ENCODE results near the gene DAZAP1.

DAZAP1 gene

DNA sequence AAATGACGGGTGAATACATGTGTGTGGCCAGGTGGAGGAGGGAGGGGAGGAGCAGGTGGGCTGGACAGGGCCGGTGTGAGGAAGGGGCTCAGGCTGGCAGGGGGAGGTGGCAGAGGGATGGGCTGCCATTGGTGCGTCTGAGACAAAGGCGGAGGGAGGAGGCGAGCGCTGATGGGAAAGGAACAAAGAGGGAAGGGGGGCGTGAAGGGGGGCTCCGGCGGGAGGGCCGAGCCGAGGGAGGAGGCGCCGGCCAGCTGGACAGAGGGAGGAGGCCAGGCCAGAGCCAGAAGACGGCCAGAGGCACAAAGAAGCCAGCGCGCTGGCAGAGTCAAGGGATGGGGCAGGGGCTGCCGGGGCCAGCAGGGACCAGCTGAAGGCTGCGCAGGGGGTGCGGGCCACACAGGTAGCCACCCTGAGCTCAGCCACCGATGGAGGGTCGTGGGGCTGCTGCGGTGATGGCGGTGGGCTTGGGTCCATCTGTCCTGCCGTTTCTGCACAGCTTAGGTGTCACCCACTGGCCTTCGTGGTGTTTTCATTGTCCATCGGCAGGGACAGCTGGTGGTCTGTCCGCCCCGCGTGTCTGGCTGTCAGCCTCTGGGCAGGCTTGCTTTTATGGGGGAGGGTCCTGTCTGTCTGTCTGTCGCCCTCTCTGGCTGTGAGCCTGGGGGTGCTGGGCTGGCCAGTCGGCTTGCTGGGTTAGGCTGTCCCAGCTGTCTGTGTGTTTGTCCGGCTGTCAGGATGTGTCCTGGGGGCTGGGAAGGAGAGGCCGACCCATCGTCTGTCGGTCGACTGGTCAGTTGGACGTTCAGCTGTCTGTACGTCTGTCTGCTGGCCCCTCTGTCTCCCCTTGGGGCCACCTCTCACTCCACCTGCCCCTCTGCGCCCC is 44.8 kb downstream of the DAZAP1 start:
- Histone ChIP-seq H3K27me3 (no peaks in the 10 kb centered on the region), H3K4me1 (peaks cover 21% of the 10 kb centered on the region), H3K4me3 (ENCODE audit: low read depth, low read length) (no peak overlapping the region), H3K9me3 (no peaks in the 10 kb centered on the region), H3K36me3 (peaks cover 12% of the 10 kb centered on the region)
- TF ChIP-seq, protein P1, sequence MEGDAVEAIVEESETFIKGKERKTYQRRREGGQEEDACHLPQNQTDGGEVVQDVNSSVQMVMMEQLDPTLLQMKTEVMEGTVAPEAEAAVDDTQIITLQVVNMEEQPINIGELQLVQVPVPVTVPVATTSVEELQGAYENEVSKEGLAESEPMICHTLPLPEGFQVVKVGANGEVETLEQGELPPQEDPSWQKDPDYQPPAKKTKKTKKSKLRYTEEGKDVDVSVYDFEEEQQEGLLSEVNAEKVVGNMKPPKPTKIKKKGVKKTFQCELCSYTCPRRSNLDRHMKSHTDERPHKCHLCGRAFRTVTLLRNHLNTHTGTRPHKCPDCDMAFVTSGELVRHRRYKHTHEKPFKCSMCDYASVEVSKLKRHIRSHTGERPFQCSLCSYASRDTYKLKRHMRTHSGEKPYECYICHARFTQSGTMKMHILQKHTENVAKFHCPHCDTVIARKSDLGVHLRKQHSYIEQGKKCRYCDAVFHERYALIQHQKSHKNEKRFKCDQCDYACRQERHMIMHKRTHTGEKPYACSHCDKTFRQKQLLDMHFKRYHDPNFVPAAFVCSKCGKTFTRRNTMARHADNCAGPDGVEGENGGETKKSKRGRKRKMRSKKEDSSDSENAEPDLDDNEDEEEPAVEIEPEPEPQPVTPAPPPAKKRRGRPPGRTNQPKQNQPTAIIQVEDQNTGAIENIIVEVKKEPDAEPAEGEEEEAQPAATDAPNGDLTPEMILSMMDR (IDR thresholded peaks at IDR 0.05; ENCODE audit: low read depth, low read length) = no peak
- no peak for DNase-seq

DNA sequence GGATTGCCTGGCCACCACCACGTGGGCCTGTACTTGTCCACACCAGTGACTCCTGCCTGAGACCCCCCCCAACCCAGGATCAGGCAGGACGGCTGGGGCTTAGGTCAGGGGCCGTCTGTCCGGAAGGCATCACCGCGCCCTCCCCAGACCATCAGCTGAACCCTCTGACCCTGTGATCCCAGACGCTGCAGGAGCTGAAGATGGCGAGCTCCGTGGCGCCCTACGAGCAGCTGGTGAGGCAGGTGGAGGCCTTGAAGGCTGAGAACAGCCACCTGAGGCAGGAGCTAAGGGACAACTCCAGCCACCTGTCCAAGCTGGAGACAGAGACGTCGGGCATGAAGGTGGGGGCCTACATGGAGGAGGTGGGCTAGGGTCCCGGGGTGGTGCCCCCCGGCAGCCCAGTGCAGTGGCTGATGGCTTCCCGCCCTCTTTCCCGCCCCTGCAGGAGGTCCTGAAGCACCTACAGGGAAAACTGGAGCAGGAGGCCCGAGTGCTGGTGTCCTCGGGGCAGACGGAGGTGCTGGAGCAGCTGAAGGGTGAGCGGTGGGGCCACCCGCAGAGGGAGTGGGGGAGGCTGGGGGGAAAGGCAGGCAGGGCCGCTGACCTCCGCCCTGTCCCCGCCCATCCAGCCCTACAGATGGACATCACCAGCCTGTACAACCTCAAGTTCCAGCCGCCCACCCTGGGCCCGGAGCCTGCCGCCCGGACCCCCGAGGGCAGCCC is 45.6 kb downstream of the DAZAP1 start:
- TF ChIP-seq, protein P1 (IDR thresholded peaks at IDR 0.05; ENCODE audit: low read depth, low read length) = no peak
- Histone ChIP-seq H3K27me3 (no peaks in the 10 kb centered on the region), H3K4me3 (ENCODE audit: low read depth, low read length) (peak overlapping the region; percentile 20; the same call in 1 of the 2 replicates)

DNA sequence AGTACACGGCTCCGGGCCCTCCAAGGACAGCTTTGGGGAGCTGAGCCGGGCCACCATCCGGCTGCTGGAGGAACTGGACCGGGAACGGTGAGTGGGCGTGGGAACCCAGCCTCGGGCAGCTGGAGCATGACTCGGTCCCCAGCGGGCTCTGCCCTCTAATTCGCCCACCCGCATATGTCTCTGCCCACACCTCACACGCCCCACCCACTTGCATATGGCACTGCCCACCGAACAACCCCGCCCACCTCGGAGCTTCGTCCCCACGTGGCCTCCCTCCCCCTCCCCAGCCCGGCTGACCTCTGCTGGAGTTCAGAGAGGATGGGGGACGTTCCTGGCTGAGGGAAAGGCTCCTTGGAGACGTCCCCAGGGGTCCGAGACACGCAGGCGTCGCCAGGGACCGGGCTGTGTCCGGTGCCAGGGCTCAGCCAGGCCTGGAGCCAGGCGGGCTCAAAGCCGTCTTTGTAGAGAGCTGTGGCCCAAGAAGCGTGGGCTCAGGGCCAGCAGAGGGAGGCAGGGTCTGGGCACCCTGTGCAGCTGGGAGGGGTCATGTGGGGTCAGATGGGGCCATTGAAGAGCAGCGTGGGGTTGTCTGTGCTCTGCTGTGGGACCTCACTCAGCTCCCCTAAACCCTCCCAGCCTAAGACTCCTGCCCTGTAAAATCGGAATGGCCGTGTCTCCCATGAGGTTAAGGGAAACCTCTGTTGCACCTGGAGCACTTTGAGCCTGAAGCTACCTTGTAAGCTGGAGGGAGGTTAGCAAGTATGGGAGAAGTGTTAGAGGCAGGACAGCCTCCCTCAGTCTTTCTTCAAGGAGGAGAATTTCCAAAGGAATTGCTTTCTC is 46.4 kb downstream of the DAZAP1 start:
- peaks cover 12% of the 10 kb centered on the region for H3K36me3 ChIP-seq
- H3K9me3 ChIP-seq = no peaks in the 10 kb centered on the region
- peak overlapping the region; percentile 20; the same call in 1 of the 2 replicates for H3K4me3 ChIP-seq (ENCODE audit: low read depth, low read length)
- DNase-seq = peak; percentile 89
- TF ChIP-seq, protein P1 (IDR thresholded peaks at IDR 0.05; ENCODE audit: low read depth, low read length) = peak; percentile 9; the same call in 1 of the 2 replicates
- H3K4me1 ChIP-seq = peaks cover 21% of the 10 kb centered on the region
- no peaks in the 10 kb centered on the region for H3K27me3 ChIP-seq

More for the DNA sequence above, 45.6 kb downstream of the DAZAP1 start:
- DNase-seq = no peak
- peaks cover 21% of the 10 kb centered on the region for H3K4me1 ChIP-seq
- no peaks in the 10 kb centered on the region for H3K9me3 ChIP-seq
- peaks cover 12% of the 10 kb centered on the region for H3K36me3 ChIP-seq

DNA sequence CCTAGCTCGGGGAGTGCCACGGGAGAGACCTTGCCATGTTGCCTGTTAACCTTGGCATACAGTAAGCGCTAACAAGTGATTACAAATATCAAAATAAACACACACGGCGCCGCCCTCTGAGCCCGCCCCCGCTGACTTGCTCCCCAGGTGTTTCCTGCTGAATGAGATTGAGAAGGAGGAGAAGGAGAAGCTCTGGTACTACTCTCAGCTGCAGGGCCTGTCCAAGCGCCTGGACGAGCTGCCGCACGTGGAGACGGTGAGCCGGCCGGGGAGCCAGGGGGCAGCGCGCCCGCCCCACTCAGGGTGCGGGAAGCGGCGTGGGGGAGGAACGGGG is 47.6 kb downstream of the DAZAP1 start:
- DNase-seq = no peak
- H3K36me3 ChIP-seq = peaks cover 21% of the 10 kb centered on the region
- H3K4me1 ChIP-seq = peaks cover 15% of the 10 kb centered on the region
- H3K9me3 ChIP-seq = no peaks in the 10 kb centered on the region
- no peaks in the 10 kb centered on the region for H3K27me3 ChIP-seq
- no peak overlapping the region for H3K4me3 ChIP-seq (ENCODE audit: low read depth, low read length)
- TF ChIP-seq, protein P1 (IDR thresholded peaks at IDR 0.05; ENCODE audit: low read depth, low read length) = no peak

DNA sequence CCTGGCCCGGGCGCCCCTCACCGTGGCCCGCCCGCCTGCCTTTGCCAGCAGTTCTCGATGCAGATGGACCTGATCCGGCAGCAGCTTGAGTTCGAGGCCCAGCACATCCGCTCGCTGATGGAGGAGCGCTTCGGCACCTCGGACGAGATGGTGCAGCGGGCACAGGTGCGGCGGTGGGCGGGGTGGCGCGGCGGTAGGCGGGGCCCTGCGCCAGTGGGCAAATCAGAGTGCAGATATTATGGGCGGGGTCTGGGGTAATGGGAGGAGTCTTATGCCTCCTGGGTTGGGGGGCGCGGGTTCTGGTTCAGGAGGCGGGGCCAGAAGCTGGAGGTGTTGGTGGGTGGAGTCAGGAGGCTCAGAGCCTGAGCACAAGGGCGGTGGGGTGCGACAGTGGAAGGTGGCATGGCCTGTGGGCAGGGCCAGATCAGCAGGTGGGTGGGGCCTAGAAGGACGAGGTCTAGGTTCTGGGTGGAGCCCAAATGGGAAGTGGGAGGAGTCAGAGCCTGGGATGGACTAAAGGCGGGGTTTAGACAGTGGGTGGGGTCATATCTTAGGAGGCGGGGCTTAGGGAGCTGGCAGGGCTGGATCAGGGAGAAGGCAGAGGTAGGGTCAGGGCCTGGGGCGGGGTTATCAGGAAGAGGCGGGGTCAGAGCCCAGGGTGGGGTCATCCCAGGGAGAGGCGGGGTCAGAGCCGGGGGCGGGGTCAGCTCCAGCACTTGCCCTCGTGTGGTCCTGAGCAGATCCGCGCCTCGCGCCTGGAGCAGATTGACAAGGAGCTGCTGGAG is 48.1 kb downstream of the DAZAP1 start:
- H3K4me1 ChIP-seq = peaks cover 15% of the 10 kb centered on the region
- H3K36me3 ChIP-seq = peaks cover 27% of the 10 kb centered on the region
- DNase-seq = peak; percentile 88
- no peaks in the 10 kb centered on the region for H3K9me3 ChIP-seq
- TF ChIP-seq, protein P1 (IDR thresholded peaks at IDR 0.05; ENCODE audit: low read depth, low read length) = no peak
- H3K4me3 ChIP-seq (ENCODE audit: low read depth, low read length) = no peak overlapping the region
- no peaks in the 10 kb centered on the region for H3K27me3 ChIP-seq

Measured in BE2C (cell line).